GM10248 (cell line): ENCODE data around the gene ARHGAP15.
A peak's percentile ranks its signal among the peaks of the same experiment; 100 is the strongest.

ENCODE experiments used
- CTCF ChIA-PET: fragments of 300-600 bp; sonication (Branson Sonifier 250); formaldehyde crosslinking; extraction: SDS; loops from one replicate; lab custom pipeline; 2021; ENCODE audit warnings: antibody characterized with exemption; lab: Yijun Ruan, JAX
- POLR2A ChIA-PET: fragments of 350-650 bp; sonication (Branson Sonifier 250); formaldehyde crosslinking; extraction: SDS; loops from one replicate; lab custom pipeline; 2020; ENCODE audit warnings: antibody characterized with exemption; lab: Yijun Ruan, JAX
- DNase-seq: peaks from one replicate; pipeline ENCODE4 v3.0.0; 2012; ENCODE audit errors: extremely low spot score
- TF ChIP-seq, protein P1 (sequence below): IDR thresholded peaks from 2 replicates; pipeline ENCODE4 v1.5.1; 2012; ENCODE audit warnings: mild to moderate bottlenecking, low read depth; ENCODE audit errors: extremely low read depth, missing control alignments, control extremely low read depth

The ARHGAP15 gene

DNA sequence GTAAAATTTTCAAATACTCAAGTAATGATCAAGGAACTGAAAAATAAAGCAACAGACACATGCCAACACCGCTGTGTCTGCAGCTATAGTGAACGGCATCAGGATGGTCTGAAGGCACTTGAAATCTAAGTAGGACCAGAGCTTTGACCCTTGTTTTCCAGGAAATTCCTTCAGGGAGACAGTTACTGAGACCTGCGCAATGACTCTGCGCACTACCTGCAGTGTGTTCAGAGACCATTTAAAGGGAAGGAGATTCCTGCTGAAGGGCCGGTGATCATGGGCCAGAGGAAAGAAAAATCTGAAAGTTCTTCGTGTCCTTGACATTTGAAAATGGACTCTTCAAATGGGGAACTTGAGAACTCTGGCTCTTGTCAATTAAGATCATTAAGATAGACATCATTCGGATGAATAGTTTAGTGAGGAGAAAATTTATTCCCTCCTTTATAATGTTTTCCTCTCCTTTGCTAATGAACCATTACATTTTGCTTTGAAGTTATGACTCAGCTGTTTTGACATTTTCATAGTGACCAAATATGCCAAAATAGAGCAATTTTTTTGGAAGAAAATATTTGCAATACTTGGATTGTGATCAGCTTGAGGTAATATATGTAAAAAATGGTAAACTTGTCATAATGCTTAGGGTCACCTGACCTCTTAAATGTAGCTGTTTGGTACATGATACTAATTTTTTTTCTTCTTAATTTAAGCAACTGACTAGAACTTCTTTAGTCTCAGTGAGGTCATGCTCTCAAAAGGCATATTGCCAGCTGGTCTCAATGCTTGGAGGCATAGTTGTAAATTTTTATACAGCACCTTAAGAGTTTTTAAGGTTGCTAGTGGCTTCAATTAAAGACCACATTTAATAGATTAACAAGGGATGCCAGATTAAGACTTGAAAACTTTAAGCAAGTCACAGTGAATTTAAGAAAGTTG is 329.3 kb downstream of the ARHGAP15 start:
- TF ChIP-seq, protein P1, sequence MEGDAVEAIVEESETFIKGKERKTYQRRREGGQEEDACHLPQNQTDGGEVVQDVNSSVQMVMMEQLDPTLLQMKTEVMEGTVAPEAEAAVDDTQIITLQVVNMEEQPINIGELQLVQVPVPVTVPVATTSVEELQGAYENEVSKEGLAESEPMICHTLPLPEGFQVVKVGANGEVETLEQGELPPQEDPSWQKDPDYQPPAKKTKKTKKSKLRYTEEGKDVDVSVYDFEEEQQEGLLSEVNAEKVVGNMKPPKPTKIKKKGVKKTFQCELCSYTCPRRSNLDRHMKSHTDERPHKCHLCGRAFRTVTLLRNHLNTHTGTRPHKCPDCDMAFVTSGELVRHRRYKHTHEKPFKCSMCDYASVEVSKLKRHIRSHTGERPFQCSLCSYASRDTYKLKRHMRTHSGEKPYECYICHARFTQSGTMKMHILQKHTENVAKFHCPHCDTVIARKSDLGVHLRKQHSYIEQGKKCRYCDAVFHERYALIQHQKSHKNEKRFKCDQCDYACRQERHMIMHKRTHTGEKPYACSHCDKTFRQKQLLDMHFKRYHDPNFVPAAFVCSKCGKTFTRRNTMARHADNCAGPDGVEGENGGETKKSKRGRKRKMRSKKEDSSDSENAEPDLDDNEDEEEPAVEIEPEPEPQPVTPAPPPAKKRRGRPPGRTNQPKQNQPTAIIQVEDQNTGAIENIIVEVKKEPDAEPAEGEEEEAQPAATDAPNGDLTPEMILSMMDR = no peak
- ChIA-PET CTCF (interaction anchor here (1.2 kb wide), 1 partner anchor 14 kb away, joined by 4 read pairs; no protein-coding TSS in a partner anchor), POLR2A (no interaction called here)
- no peak for DNase-seq

DNA sequence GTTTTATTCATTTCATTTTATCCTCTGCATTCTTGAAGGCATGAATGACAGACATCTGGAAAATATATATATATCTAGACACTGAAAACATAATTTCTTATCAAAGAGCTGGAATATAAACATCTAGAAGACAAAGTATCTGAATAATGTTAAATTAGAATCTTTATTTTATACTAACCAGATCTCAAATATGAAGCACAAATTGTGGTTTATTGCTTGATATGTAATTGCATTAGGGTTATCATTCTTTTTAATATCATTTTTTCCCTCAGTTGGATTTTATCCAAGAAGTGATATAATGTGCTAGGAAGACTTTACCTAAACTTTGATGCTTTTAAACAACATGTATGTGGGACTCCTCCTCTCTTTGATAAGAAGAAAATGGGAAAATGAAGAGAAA is 331.2 kb downstream of the ARHGAP15 start:
- ChIA-PET POLR2A (no interaction called here), CTCF (no interaction called here)
- TF ChIP-seq, protein P1 = no peak
- DNase-seq = no peak

DNA sequence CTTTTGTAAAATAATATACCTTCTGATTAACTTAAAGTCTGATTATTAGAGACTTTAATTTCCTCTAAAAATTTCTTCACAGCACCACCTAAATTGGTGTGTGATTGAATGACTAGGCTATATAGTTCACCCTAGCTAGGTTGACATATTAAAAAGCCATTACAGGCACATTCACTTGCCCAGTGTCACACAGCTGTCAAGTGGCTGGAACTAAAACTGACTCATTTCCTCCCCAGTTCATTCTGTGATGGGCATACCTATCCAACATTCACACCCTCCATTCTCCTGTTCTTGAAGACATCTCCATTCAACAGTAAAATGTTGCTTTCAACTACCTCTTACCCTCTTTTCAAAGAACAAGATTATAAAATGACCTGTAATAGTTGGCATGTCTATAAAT is 334.5 kb downstream of the ARHGAP15 start:
- CTCF ChIA-PET = interaction anchor here (2.0 kb wide), 1 partner anchor 9 kb away, joined by 6 read pairs; no protein-coding TSS in a partner anchor
- no peak for DNase-seq
- TF ChIP-seq, protein P1 = no peak
- POLR2A ChIA-PET = no interaction called here

DNA sequence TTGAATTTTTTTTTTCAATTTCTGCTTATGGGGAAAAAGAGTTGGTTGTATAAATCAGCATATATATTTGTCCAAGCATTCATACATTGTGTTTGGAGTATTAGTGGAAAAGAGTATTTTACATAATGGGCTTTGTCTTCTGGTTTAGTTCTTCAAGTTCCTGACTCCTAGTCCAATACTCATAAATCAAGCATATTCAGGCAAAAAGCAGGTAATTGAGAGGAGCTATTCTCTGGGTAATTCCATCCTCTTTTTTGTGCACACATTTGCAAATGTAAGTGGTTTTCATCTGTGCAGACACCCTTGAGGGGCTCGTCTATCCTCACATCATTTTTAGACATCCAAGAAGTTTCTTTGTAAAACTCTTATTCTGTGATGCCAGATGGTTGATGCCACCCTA is 337.2 kb downstream of the ARHGAP15 start:
- TF ChIP-seq, protein P1 = no peak
- no peak for DNase-seq
- POLR2A ChIA-PET = no interaction called here
- CTCF ChIA-PET = no interaction called here

DNA sequence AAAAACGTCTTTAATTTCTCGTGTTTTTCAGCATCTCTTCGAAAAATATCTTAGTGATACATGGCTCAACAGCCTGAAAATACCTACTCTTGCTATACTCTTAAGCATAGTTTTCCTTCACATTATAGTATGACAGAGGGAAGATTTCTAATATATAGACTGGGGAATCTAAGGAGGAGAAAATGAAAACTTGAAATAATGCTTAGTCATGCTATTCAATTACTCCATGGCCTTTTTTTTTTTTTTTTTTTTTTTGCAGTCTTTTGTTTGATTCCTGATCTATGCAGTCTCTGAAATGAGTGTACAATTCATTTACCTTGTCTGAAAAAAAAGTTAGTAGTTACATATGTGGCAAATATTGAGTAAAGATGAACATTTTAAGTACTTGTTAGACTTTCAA is 337.8 kb downstream of the ARHGAP15 start:
- no peak for DNase-seq
- ChIA-PET CTCF (no interaction called here), POLR2A (no interaction called here)
- TF ChIP-seq, protein P1 = no peak

DNA sequence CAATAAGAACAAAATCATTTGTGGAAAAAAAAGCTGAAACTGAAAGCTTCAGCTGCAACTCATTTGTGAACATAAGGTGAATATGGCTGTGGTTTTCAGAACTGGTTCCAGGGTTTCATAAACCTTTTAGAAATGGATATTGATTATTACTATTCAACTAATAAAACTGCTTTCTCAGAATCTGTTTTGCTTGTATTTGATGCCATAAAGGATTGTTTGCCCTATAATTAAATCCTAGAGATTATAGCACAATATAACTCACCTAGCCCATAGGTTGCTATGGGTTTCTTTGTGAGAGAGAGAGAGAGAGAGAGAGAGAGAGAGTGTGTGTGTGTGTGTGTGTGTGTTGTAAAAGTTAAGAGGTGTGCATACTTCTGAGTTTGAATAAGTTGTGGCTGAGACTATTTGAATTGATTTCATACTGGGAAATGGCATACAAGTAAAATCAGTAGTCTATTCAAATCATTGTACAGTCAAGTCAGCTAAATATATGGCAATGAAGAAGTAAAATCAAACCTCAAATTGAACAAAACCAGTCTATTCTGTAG is 339.2 kb downstream of the ARHGAP15 start:
- DNase-seq = peak; percentile 22
- TF ChIP-seq, protein P1 = no peak
- ChIA-PET POLR2A (no interaction called here), CTCF (no interaction called here)
